C4-2B (cell line): ENCODE measurements around the gene SOX12.
"Not testable (repeated sequence)": the region's sequence is repeated elsewhere in the genome, so short reads cannot be mapped to it uniquely, and the experiment has no call there.

Source experiments
- H3K27ac ChIP-seq: fragments of 450-650 bp; 2 replicates; pipeline ENCODE4 v1.5.1; 2017
- CTCF ChIP-seq: fragments of 450-650 bp; conservative IDR thresholded peaks from 2 replicates; pipeline ENCODE4 v1.5.1; 2017; ENCODE audit warnings: mild to moderate bottlenecking
- ZFX ChIP-seq: fragments of 450-650 bp; IDR thresholded peaks from 2 replicates; pipeline ENCODE4 v1.6.1; 2017

The SOX12 gene

GRCh38 chr20:376089-376488 lies 50.7 kb downstream of the SOX12 start:
- no peak overlapping the region for H3K27ac ChIP-seq
- no peak for TF ChIP-seq ZFX

GRCh38 chr20:376750-377149 lies 51.4 kb downstream of the SOX12 start:
- TF ChIP-seq ZFX (no peak), CTCF (no peak)
- no peak overlapping the region for H3K27ac ChIP-seq

GRCh38 chr20:377578-377977 lies 52.2 kb downstream of the SOX12 start:
- not testable (repeated sequence) for H3K27ac ChIP-seq

GRCh38 chr20:378961-379336 lies 53.6 kb downstream of the SOX12 start:
- H3K27ac ChIP-seq, result peak overlapping the region; percentile 97
- TF ChIP-seq CTCF (no peak), ZFX (no peak)
